Fibroblast of lung (primary cell): ENCODE measurements around the gene EPS15.

Experiments used
- EZH2 ChIP-seq: IDR thresholded peaks from 2 replicates; pipeline ENCODE4 v1.5.1; 2012; ENCODE audit warnings: low read length, control low read depth, mild to moderate bottlenecking; ENCODE audit errors: missing control alignments
- TF ChIP-seq, protein P1 (sequence below), 2 donors: IDR thresholded peaks in 1 of 2; conservative IDR thresholded peaks in 1 of 2; 1 replicate in 1 of 2; 2 replicates in 1 of 2; pipeline ENCODE4 v1.5.1; 2011 to 2012; ENCODE audit warnings: low read length in 2 of 2, control low read depth in 1 of 2, inconsistent platforms in 1 of 2, low read depth in 1 of 2, mild to moderate bottlenecking in 1 of 2

- TF ChIP-seq EZH2 = no peak
- TF ChIP-seq, protein P1, sequence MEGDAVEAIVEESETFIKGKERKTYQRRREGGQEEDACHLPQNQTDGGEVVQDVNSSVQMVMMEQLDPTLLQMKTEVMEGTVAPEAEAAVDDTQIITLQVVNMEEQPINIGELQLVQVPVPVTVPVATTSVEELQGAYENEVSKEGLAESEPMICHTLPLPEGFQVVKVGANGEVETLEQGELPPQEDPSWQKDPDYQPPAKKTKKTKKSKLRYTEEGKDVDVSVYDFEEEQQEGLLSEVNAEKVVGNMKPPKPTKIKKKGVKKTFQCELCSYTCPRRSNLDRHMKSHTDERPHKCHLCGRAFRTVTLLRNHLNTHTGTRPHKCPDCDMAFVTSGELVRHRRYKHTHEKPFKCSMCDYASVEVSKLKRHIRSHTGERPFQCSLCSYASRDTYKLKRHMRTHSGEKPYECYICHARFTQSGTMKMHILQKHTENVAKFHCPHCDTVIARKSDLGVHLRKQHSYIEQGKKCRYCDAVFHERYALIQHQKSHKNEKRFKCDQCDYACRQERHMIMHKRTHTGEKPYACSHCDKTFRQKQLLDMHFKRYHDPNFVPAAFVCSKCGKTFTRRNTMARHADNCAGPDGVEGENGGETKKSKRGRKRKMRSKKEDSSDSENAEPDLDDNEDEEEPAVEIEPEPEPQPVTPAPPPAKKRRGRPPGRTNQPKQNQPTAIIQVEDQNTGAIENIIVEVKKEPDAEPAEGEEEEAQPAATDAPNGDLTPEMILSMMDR (conservative IDR thresholded peaks at IDR 0.05 in 1 of 2, IDR thresholded peaks at IDR 0.05 in 1 of 2; ENCODE audit: low read depth in 1 of 2, low read length in 2 of 2) = no peak
Observed at GRCh38 chr1:51380936-51381335, 138.1 kb downstream of the EPS15 start.
